Keratinocyte (primary cell): Measurements from ENCODE around the gene ACTN4.

Source experiments
- EZH2 ChIP-seq: IDR thresholded peaks from one replicate; pipeline ENCODE4 v1.6.1; 2012; ENCODE audit warnings: inconsistent platforms, mild to moderate bottlenecking, low read length, moderate library complexity
- TF ChIP-seq, protein P1 (sequence below), 3 experiments: IDR thresholded peaks in 1 of 3; conservative IDR thresholded peaks in 1 of 3; optimal IDR thresholded peaks in 1 of 3; 2 replicates in 2 of 3; 3 replicates in 1 of 3; pipeline versions ENCODE3 to v1.5.1; 2011; ENCODE audit warnings: low read length in 3 of 3, mild to moderate bottlenecking in 3 of 3, moderate library complexity in 2 of 3, control low read depth in 1 of 3, inconsistent platforms in 1 of 3; ENCODE audit not compliant: insufficient read depth in 2 of 3; ENCODE audit errors: extremely low read depth in 1 of 3

- TF ChIP-seq, protein P1, sequence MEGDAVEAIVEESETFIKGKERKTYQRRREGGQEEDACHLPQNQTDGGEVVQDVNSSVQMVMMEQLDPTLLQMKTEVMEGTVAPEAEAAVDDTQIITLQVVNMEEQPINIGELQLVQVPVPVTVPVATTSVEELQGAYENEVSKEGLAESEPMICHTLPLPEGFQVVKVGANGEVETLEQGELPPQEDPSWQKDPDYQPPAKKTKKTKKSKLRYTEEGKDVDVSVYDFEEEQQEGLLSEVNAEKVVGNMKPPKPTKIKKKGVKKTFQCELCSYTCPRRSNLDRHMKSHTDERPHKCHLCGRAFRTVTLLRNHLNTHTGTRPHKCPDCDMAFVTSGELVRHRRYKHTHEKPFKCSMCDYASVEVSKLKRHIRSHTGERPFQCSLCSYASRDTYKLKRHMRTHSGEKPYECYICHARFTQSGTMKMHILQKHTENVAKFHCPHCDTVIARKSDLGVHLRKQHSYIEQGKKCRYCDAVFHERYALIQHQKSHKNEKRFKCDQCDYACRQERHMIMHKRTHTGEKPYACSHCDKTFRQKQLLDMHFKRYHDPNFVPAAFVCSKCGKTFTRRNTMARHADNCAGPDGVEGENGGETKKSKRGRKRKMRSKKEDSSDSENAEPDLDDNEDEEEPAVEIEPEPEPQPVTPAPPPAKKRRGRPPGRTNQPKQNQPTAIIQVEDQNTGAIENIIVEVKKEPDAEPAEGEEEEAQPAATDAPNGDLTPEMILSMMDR (optimal IDR thresholded peaks at IDR 0.05 in 1 of 3, IDR thresholded peaks at IDR 0.05 in 1 of 3, conservative IDR thresholded peaks at IDR 0.05 in 1 of 3; ENCODE audit: extremely low read depth in 1 of 3, insufficient read depth in 2 of 3, low read length in 3 of 3) = no peak
- no peak for TF ChIP-seq EZH2
Observed at GRCh38 chr19:38710928-38711725, 63.7 kb downstream of the ACTN4 start.
